ENCODE data around the gene RAC3.

DNA sequence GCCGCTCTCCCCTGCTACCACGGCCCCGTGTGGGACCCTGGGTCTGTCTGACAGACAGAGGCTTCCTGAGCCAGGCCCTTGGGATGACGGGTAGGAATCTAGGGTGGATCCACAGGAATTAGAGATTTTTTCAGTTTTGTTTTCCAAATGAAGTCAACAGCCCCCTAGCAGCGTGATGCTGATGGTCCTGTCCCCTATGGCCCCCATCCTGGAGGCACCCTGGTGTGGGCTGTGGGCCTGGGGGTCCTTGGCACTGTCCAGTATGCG, 24.3 kb upstream of the RAC3 start:
- TF ChIP-seq CTCF (IDR thresholded peaks at IDR 0.05; ENCODE audit: poor library complexity) = no peak
- TF ChIP-seq EZH2 (IDR thresholded peaks at IDR 0.05; ENCODE audit: borderline replicate concordance) = no peak
- TF ChIP-seq EZH2phosphoT487 (IDR thresholded peaks at IDR 0.05; ENCODE audit: low read depth, severe bottlenecking, unreplicated experiment) = no peak
